Measurements from ENCODE around the gene EMCN. TPM values are rescaled to one million over a fixed set of nuclear protein-coding genes. Genes with fewer than 3 reads are reported as not detected.

The EMCN gene
- total RNA-seq, 2 experiments from 2014 or later, result not detected

- Mint-ChIP-seq H3K4me3 (no peak overlapping the region), H3K27me3 (no peaks in the 10 kb centered on the region), H3K36me3 (ENCODE audit: low read depth) (no peaks in the 10 kb centered on the region), H3K9me3 (no peaks in the 10 kb centered on the region), H3K27ac (no peak overlapping the region), H3K4me1 (ENCODE audit: low read depth) (peaks cover 3% of the 10 kb centered on the region)
- no peak for DNase-seq
- POLR2A ChIA-PET, result no interaction called here
- CTCF ChIA-PET, result interaction anchor here (0.9 kb wide), 1 partner anchor 39 kb away, joined by 3 read pairs; no protein-coding TSS in a partner anchor
- TF ChIP-seq CTCF (IDR thresholded peaks at IDR 0.05), result no peak
- intact Hi-C loops (cut with micrococcal nuclease), result no loop called here
- no peak for ATAC-seq
Observed at GRCh38 chr4:100525686-100526085, 7.9 kb upstream of the EMCN start.

- Mint-ChIP-seq H3K27me3 (peaks cover 12% of the 10 kb centered on the region), H3K4me1 (ENCODE audit: low read depth) (no peaks in the 10 kb centered on the region), H3K4me3 (no peak overlapping the region), H3K9me3 (no peaks in the 10 kb centered on the region), H3K27ac (no peak overlapping the region), H3K36me3 (ENCODE audit: low read depth) (no peaks in the 10 kb centered on the region)
- no peak for TF ChIP-seq CTCF (IDR thresholded peaks at IDR 0.05)
- ChIA-PET POLR2A (no interaction called here), CTCF (interaction anchor here (1.0 kb wide), 1 partner anchor 14 kb away, joined by 3 read pairs; no protein-coding TSS in a partner anchor)
- DNase-seq, result no peak
- intact Hi-C loops (cut with micrococcal nuclease), result no loop called here
- ATAC-seq, result no peak
Observed at GRCh38 chr4:100519205-100519604, 1.4 kb upstream of the EMCN start.

GRCh38 chr4:100516225-100516624 is 1.6 kb downstream of the EMCN start:
- H3K27me3 Mint-ChIP-seq, result peaks cover 16% of the 10 kb centered on the region
- intact Hi-C loops (cut with micrococcal nuclease), result no loop called here
- no peak overlapping the region for H3K4me3 Mint-ChIP-seq
- no peak overlapping the region for H3K27ac Mint-ChIP-seq
- no peak for DNase-seq
- H3K36me3 Mint-ChIP-seq (ENCODE audit: low read depth), result no peaks in the 10 kb centered on the region
- H3K9me3 Mint-ChIP-seq, result no peaks in the 10 kb centered on the region
- no peak for ATAC-seq
- ChIA-PET CTCF (no interaction called here), POLR2A (no interaction called here)
- no peak for TF ChIP-seq CTCF (IDR thresholded peaks at IDR 0.05)
- no peaks in the 10 kb centered on the region for H3K4me1 Mint-ChIP-seq (ENCODE audit: low read depth)

DNA sequence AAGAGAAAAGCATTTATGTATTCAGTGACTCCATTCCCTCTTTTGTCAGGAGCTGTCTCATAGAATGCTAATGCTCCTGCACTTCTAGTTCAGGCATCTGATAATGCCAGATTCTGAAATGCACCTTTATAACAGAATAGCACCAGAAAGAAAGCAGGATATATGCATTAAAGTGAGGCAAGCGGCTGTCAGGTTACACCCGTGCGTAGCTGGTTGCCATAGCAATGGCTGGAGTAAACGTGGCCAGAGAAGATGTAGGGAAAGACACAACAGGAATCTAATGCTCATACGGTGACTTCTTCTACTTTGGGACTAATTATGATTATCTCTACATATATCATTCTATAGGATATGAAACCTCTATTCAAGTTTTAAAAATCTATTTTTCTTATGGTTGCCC is 5.9 kb downstream of the EMCN start:
- TF ChIP-seq CTCF (IDR thresholded peaks at IDR 0.05), result no peak
- H3K27me3 Mint-ChIP-seq, result peaks cover 10% of the 10 kb centered on the region
- no peaks in the 10 kb centered on the region for H3K9me3 Mint-ChIP-seq
- intact Hi-C loops (cut with micrococcal nuclease), result no loop called here
- POLR2A ChIA-PET, result no interaction called here
- no peak overlapping the region for H3K4me3 Mint-ChIP-seq
- no peaks in the 10 kb centered on the region for H3K4me1 Mint-ChIP-seq (ENCODE audit: low read depth)
- DNase-seq (no peak), ATAC-seq (no peak)
- no peak overlapping the region for H3K27ac Mint-ChIP-seq
- no peaks in the 10 kb centered on the region for H3K36me3 Mint-ChIP-seq (ENCODE audit: low read depth)
- CTCF ChIA-PET, result interaction anchor here (2.1 kb wide), 1 partner anchor 9 kb away, joined by 7 read pairs; no protein-coding TSS in a partner anchor

- DNase-seq (no peak), ATAC-seq (no peak)
- H3K27ac Mint-ChIP-seq, result no peak overlapping the region
- no peak for TF ChIP-seq CTCF (IDR thresholded peaks at IDR 0.05)
- POLR2A ChIA-PET, result no interaction called here
- H3K27me3 Mint-ChIP-seq, result peaks cover 7% of the 10 kb centered on the region
- no peaks in the 10 kb centered on the region for H3K4me1 Mint-ChIP-seq (ENCODE audit: low read depth)
- H3K4me3 Mint-ChIP-seq, result no peak overlapping the region
- no peaks in the 10 kb centered on the region for H3K9me3 Mint-ChIP-seq
- CTCF ChIA-PET, result no interaction called here
- H3K36me3 Mint-ChIP-seq (ENCODE audit: low read depth), result no peaks in the 10 kb centered on the region
- intact Hi-C loops (cut with micrococcal nuclease), result no loop called here
Observed at GRCh38 chr4:100510551-100510950, 7.3 kb downstream of the EMCN start.
